Measurements from ENCODE around the gene SKAP1.
A peak's percentile ranks its signal among the peaks of the same experiment; 100 is the strongest.

SKAP1 gene

GRCh38 chr17:48459070-48459844, 29.2 kb upstream of the SKAP1 start:
- H3K27me3 ChIP-seq (ENCODE audit: low read length), result no peaks in the 10 kb centered on the region
- no peaks in the 10 kb centered on the region for H3F3A ChIP-seq (ENCODE audit: insufficient read depth)
- H3K4me2 ChIP-seq (ENCODE audit: low read depth, low read length, poor library complexity, severe bottlenecking), result no peak overlapping the region
- H2AFZ ChIP-seq (ENCODE audit: low read depth, low read length, severe bottlenecking), result no peak overlapping the region
- no peak overlapping the region for H3K4me3 ChIP-seq (ENCODE audit: insufficient read depth, low read length, poor library complexity, severe bottlenecking)
- no peaks in the 10 kb centered on the region for H3K79me2 ChIP-seq (ENCODE audit: insufficient read depth, low read length)
- H4K20me1 ChIP-seq (ENCODE audit: low read depth, low read length), result no peaks in the 10 kb centered on the region
- no peak overlapping the region for H3K27ac ChIP-seq (ENCODE audit: low read depth, low read length)
- no peak for TF ChIP-seq EZH2phosphoT487 (conservative IDR thresholded peaks at IDR 0.05; ENCODE audit: low read length)
- TF ChIP-seq CTCF (IDR thresholded peaks at IDR 0.05; ENCODE audit: insufficient read depth, low read length, poor library complexity, severe bottlenecking), result no peak
- no peaks in the 10 kb centered on the region for H3K9me2 ChIP-seq (replicated peaks; ENCODE audit: insufficient read depth, low read length)
- H3K36me3 ChIP-seq (ENCODE audit: low read length), result no peaks in the 10 kb centered on the region
- H3K9ac ChIP-seq (ENCODE audit: low read length), result no peak overlapping the region
- no peaks in the 10 kb centered on the region for H3K9me3 ChIP-seq (ENCODE audit: insufficient read depth, low read length)

GRCh38 chr17:48457080-48457836, 27.2 kb upstream of the SKAP1 start:
- H3K36me3 ChIP-seq (ENCODE audit: low read length), result no peaks in the 10 kb centered on the region
- H3K9ac ChIP-seq (ENCODE audit: low read length), result no peak overlapping the region
- H3K27me3 ChIP-seq (ENCODE audit: low read length), result no peaks in the 10 kb centered on the region
- TF ChIP-seq CTCF (IDR thresholded peaks at IDR 0.05; ENCODE audit: insufficient read depth, low read length, poor library complexity, severe bottlenecking) (peak; percentile 95), EZH2phosphoT487 (conservative IDR thresholded peaks at IDR 0.05; ENCODE audit: low read length) (no peak)
- no peaks in the 10 kb centered on the region for H3K79me2 ChIP-seq (ENCODE audit: insufficient read depth, low read length)
- H3K9me2 ChIP-seq (replicated peaks; ENCODE audit: insufficient read depth, low read length), result no peaks in the 10 kb centered on the region
- no peak overlapping the region for H3K27ac ChIP-seq (ENCODE audit: low read depth, low read length)
- H3K4me3 ChIP-seq (ENCODE audit: insufficient read depth, low read length, poor library complexity, severe bottlenecking), result no peak overlapping the region
- H3K4me2 ChIP-seq (ENCODE audit: low read depth, low read length, poor library complexity, severe bottlenecking), result peak overlapping the region; percentile 30
- H4K20me1 ChIP-seq (ENCODE audit: low read depth, low read length), result no peaks in the 10 kb centered on the region
- H2AFZ ChIP-seq (ENCODE audit: low read depth, low read length, severe bottlenecking), result no peak overlapping the region
- H3F3A ChIP-seq (ENCODE audit: insufficient read depth), result no peaks in the 10 kb centered on the region
- no peaks in the 10 kb centered on the region for H3K9me3 ChIP-seq (ENCODE audit: insufficient read depth, low read length)

GRCh38 chr17:48456589-48456988, 26.6 kb upstream of the SKAP1 start:
- no peaks in the 10 kb centered on the region for H3K9me3 ChIP-seq (ENCODE audit: insufficient read depth, low read length)
- no peaks in the 10 kb centered on the region for H3K27me3 ChIP-seq (ENCODE audit: low read length)
- no peak overlapping the region for H3K4me3 ChIP-seq (ENCODE audit: insufficient read depth, low read length, poor library complexity, severe bottlenecking)
- no peaks in the 10 kb centered on the region for H3K79me2 ChIP-seq (ENCODE audit: insufficient read depth, low read length)
- H3K4me2 ChIP-seq (ENCODE audit: low read depth, low read length, poor library complexity, severe bottlenecking), result no peak overlapping the region
- H2AFZ ChIP-seq (ENCODE audit: low read depth, low read length, severe bottlenecking), result no peak overlapping the region
- H4K20me1 ChIP-seq (ENCODE audit: low read depth, low read length), result no peaks in the 10 kb centered on the region
- no peak overlapping the region for H3K9ac ChIP-seq (ENCODE audit: low read length)
- no peaks in the 10 kb centered on the region for H3K36me3 ChIP-seq (ENCODE audit: low read length)
- no peaks in the 10 kb centered on the region for H3K9me2 ChIP-seq (replicated peaks; ENCODE audit: insufficient read depth, low read length)
- no peaks in the 10 kb centered on the region for H3F3A ChIP-seq (ENCODE audit: insufficient read depth)
- no peak for TF ChIP-seq CTCF (IDR thresholded peaks at IDR 0.05; ENCODE audit: insufficient read depth, low read length, poor library complexity, severe bottlenecking)
- no peak for TF ChIP-seq EZH2phosphoT487 (conservative IDR thresholded peaks at IDR 0.05; ENCODE audit: low read length)
- H3K27ac ChIP-seq (ENCODE audit: low read depth, low read length), result no peak overlapping the region

Measured in SU-DHL-6 (cell line).